ENCODE data around the gene S100A9. TPM values are rescaled to one million over a fixed set of nuclear protein-coding genes. Genes with fewer than 3 reads are reported as not detected.

S100A9 gene
- total and polyA plus RNA-seq, 2 of the 8 experiments (the other 6 are each of a cell fraction or from before 2014, with no cell fraction given), result not detected

- Histone ChIP-seq H3K56ac (replicated peaks; ENCODE audit: insufficient read length, low read depth, low read length) (no peak overlapping the region), H2BK15ac (ENCODE audit: low read length) (no peak overlapping the region), H3K4me1 (replicated peaks in 1 of 4; ENCODE audit: control insufficient read depth in 3 of 4, insufficient read depth in 4 of 4, low read length in 3 of 4) (no peaks in the 10 kb centered on the region), H3K36me3 (ENCODE audit: control insufficient read depth in 2 of 4, insufficient read depth in 4 of 4, low read length in 3 of 4) (no peaks in the 10 kb centered on the region), H3K27ac (ENCODE audit: low read depth, low read length) (no peak overlapping the region), H4K5ac (ENCODE audit: insufficient read length, low read depth, low read length) (no peak overlapping the region), H3K18ac (ENCODE audit: extremely low read depth, low read length) (no peak overlapping the region), H2AK5ac (ENCODE audit: low read depth, low read length) (no peak overlapping the region), H3K4me2 (ENCODE audit: insufficient read depth in 1 of 2, low read depth in 2 of 2, low read length in 2 of 2) (no peak overlapping the region), H4K8ac (ENCODE audit: extremely low read depth, insufficient read depth, low read length) (no peak overlapping the region), H4K91ac (replicated peaks; ENCODE audit: insufficient read length, low read length) (no peak overlapping the region), H3K9me3 (ENCODE audit: insufficient read depth in 2 of 2, low read depth in 1 of 2, low read length in 1 of 2) (peaks cover 10 to 23% of the 10 kb centered on the region in 2 experiments), H3K23ac (ENCODE audit: insufficient read length) (no peak overlapping the region), H2AFZ (ENCODE audit: low read length) (no peak overlapping the region), H3K79me2 (ENCODE audit: control insufficient read depth in 1 of 2, insufficient read depth in 2 of 2, low read length in 2 of 2) (no peaks in the 10 kb centered on the region), H2BK120ac (replicated peaks; ENCODE audit: low read depth, low read length) (no peak overlapping the region), H2BK12ac (ENCODE audit: low read depth, low read length) (no peak overlapping the region), H2BK20ac (ENCODE audit: low read length) (no peak overlapping the region), H3K4ac (replicated peaks; ENCODE audit: insufficient read length, low read depth, low read length) (no peak overlapping the region), H4K20me1 (replicated peaks in 1 of 2; ENCODE audit: control insufficient read depth in 1 of 2, insufficient read depth in 2 of 2, low read length in 2 of 2) (no peaks in the 10 kb centered on the region), H3K79me1 (ENCODE audit: low read depth, low read length) (no peaks in the 10 kb centered on the region), H2BK5ac (ENCODE audit: low read depth, low read length) (no peak overlapping the region), H3K9ac (replicated peaks in 1 of 4; ENCODE audit: extremely low read depth in 1 of 4, low read depth in 3 of 4, low read length in 3 of 4) (no peak overlapping the region), H3K4me3 (ENCODE audit: extremely low read depth in 1 of 4, insufficient read depth in 2 of 4, low read depth in 3 of 4, low read length in 4 of 4) (no peak overlapping the region), H3K14ac (ENCODE audit: insufficient read length) (no peak overlapping the region), H3K27me3 (replicated peaks in 1 of 4; ENCODE audit: control insufficient read depth in 3 of 4, extremely low read depth in 1 of 4, insufficient read depth in 3 of 4, low read length in 3 of 4) (no peaks in the 10 kb centered on the region), H3K23me2 (ENCODE audit: low read depth, low read length) (0 out of 2 replicates have a peak, but pooled peaks cover 3% of the 10 kb centered on the region)
- FAIRE-seq, result no peak
- WGBS, 2 experiments (ENCODE audit: extremely low coverage in 1 of 2, insufficient coverage in 1 of 2, insufficient read length in 1 of 2, insufficient replicate concordance in 2 of 2, low coverage in 1 of 2, low lambda C conversion rate in 2 of 2, missing lambda C conversion rate in 1 of 2), result 0% methylated on average over 1 of the region's 1 CpG; no CpG with 5 or more reads in 1 of the 2 experiments
- ChIA-PET POLR2A (ENCODE audit: partially characterized antibody) (no interaction called here), CTCF (ENCODE audit: partially characterized antibody) (interaction anchor here (0.9 to 1.1 kb wide), 2 partner anchors 31 to 94 kb away, joined by 3 read pairs; no protein-coding TSS in a partner anchor)
- no peak for DNase-seq (ENCODE audit: low read depth in 1 of 2, low spot score in 2 of 2)
Observed at GRCh38 chr1:153322568-153322967, 35.1 kb upstream of the S100A9 start.
